Measurements from ENCODE around the gene PSMG3.

The PSMG3 gene

DNA sequence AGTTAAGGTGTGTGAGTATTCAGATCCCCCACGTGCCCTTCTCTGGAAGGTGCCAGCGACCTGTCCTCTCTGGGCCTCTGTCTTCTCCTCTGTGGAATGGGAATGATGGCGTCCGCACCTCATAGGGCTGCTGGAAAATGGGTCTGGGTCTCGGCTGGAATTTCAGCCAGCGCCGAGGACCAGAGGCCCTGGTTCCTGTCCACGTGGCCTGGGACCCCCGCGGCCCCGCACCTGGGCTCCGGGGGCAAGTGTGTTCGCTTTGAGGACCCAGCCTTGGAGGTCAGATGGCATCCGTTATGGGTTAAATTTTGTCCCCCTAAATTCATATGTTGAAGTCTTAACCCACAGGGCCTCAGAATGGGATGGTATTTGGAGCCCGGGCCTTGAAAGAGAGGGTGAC lies 32.6 kb upstream of the PSMG3 start:
- Histone ChIP-seq H3K27ac (no peak overlapping the region), H3K79me2 (no peaks in the 10 kb centered on the region), H3K4me2 (ENCODE audit: low read length) (no peak overlapping the region), H3K36me3 (ENCODE audit: control insufficient read depth, insufficient read depth, low read length) (no peaks in the 10 kb centered on the region), H3K4me3 (ENCODE audit: low read depth, low read length) (no peak overlapping the region), H3K27me3 (ENCODE audit: control insufficient read depth, insufficient read depth, low read length) (no peaks in the 10 kb centered on the region), H3K9me3 (ENCODE audit: control insufficient read depth, low read length) (no peaks in the 10 kb centered on the region), H2AFZ (no peak overlapping the region), H3K4me1 (no peaks in the 10 kb centered on the region), H3K9ac (no peak overlapping the region)
- TF ChIP-seq, protein P1, sequence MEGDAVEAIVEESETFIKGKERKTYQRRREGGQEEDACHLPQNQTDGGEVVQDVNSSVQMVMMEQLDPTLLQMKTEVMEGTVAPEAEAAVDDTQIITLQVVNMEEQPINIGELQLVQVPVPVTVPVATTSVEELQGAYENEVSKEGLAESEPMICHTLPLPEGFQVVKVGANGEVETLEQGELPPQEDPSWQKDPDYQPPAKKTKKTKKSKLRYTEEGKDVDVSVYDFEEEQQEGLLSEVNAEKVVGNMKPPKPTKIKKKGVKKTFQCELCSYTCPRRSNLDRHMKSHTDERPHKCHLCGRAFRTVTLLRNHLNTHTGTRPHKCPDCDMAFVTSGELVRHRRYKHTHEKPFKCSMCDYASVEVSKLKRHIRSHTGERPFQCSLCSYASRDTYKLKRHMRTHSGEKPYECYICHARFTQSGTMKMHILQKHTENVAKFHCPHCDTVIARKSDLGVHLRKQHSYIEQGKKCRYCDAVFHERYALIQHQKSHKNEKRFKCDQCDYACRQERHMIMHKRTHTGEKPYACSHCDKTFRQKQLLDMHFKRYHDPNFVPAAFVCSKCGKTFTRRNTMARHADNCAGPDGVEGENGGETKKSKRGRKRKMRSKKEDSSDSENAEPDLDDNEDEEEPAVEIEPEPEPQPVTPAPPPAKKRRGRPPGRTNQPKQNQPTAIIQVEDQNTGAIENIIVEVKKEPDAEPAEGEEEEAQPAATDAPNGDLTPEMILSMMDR (IDR thresholded peaks at IDR 0.05): no peak

DNA sequence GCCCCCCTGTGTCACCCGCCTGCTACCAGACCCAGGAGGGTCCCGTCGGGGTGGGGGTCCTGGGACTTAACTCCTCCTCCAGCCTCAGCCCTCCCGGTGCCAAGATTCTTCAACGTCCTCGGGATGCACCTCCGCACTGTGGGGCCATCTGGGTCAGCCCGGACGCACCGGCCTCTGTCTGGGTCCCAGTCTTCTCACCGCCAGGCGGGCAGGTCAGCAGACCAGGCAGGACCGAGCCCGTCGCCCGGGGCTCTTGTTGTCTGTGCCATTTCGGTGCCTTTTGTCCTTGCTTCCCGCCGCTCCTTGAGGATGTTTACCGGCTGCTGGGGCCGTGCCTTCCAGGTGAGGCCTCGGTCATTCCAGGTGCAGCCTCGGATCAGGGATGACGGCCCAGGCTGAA lies 32.1 kb upstream of the PSMG3 start:
- H3K4me2 ChIP-seq (ENCODE audit: low read length): no peak overlapping the region
- no peaks in the 10 kb centered on the region for H3K4me1 ChIP-seq
- no peaks in the 10 kb centered on the region for H3K27me3 ChIP-seq (ENCODE audit: control insufficient read depth, insufficient read depth, low read length)
- H3K79me2 ChIP-seq: no peaks in the 10 kb centered on the region
- no peak overlapping the region for H3K9ac ChIP-seq
- H3K9me3 ChIP-seq (ENCODE audit: control insufficient read depth, low read length): no peaks in the 10 kb centered on the region
- TF ChIP-seq, protein P1 (IDR thresholded peaks at IDR 0.05): no peak
- H3K36me3 ChIP-seq (ENCODE audit: control insufficient read depth, insufficient read depth, low read length): no peaks in the 10 kb centered on the region
- no peak overlapping the region for H2AFZ ChIP-seq
- no peak overlapping the region for H3K4me3 ChIP-seq (ENCODE audit: low read depth, low read length)
- no peak overlapping the region for H3K27ac ChIP-seq

DNA sequence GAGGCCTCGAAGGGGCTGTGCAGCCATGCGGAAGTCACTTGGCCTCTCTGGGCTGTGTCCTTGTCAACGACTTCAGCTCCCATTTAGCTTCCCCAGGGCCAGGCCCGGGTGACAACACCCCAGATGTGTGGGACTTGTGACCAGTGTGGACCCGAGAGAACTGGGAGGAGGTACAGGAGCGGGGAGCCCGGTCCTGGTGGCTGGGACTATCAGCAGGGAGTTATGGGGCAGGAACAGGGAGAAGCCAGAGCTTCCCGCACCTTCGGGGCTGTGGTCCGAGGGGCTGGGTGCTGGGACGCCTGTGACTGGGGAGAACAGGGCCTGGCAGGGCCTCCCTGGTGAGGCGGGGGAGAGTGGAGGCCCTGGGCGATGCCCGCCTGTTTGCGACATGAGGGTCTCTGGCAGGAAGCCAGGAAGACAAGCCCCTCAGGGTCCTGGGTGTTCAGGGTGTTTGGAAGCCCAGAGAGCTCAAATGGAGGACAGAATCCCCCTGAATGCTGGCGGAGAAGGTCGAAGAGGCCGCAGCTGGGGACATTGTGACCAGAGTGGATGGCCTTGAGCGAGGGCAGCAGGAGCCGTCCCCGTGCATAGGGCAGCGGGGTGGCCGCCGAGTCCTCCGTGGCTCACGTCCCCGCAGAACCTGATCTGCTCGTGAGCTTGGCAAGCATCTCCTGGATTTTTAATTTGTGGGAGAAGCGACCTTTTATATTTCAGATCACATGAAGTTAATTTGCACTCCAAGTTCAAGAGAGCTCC lies 30.0 kb upstream of the PSMG3 start:
- TF ChIP-seq, protein P1 (IDR thresholded peaks at IDR 0.05): no peak
- no peaks in the 10 kb centered on the region for H3K9me3 ChIP-seq (ENCODE audit: control insufficient read depth, low read length)

DNA sequence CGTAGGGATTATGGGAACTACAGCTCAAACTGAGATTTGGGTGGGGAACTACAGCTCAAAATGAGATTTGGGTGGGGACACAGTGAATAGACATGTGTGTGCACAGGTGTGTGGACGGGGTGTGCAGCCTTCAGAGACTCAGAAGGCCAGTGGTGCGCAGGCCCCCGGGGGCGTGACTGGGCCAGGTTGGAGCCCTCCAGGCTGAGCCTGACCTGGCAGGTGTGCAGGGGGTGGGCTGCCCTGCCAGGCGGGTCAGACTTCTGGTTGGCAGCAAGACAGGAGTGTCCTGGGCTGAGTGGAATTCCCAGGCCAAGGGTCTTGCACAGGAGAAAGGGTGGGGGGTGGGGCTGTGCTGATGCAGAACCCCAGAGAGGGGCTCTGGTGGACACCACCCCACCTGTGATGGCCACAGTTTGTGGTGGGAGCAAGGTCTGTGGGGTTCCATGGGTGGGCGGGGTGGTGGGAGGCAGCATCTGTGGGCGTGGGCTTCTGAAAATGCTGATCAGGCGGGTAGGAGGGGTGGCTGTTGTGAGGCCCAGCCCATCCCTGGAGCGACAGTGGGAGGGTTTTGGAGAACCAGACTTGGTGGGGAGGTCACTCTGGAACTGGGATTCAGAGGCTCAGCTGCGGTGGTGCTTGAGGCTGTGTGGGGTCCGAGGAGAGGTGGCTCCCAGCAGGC lies 29.3 kb upstream of the PSMG3 start:
- TF ChIP-seq, protein P1 (IDR thresholded peaks at IDR 0.05): no peak
- Histone ChIP-seq H3K36me3 (ENCODE audit: control insufficient read depth, insufficient read depth, low read length) (no peaks in the 10 kb centered on the region), H3K27ac (no peak overlapping the region), H3K9me3 (ENCODE audit: control insufficient read depth, low read length) (no peaks in the 10 kb centered on the region), H2AFZ (no peak overlapping the region), H3K4me1 (no peaks in the 10 kb centered on the region), H3K79me2 (no peaks in the 10 kb centered on the region), H3K27me3 (ENCODE audit: control insufficient read depth, insufficient read depth, low read length) (no peaks in the 10 kb centered on the region), H3K4me2 (ENCODE audit: low read length) (no peak overlapping the region), H3K9ac (no peak overlapping the region), H3K4me3 (ENCODE audit: low read depth, low read length) (no peak overlapping the region)

More for the DNA sequence above, 30.0 kb upstream of the PSMG3 start:
- no peaks in the 10 kb centered on the region for H3K4me1 ChIP-seq
- no peak overlapping the region for H3K4me3 ChIP-seq (ENCODE audit: low read depth, low read length)
- H3K9ac ChIP-seq: no peak overlapping the region
- H3K27me3 ChIP-seq (ENCODE audit: control insufficient read depth, insufficient read depth, low read length): no peaks in the 10 kb centered on the region
- H3K27ac ChIP-seq: no peak overlapping the region
- H2AFZ ChIP-seq: no peak overlapping the region
- no peak overlapping the region for H3K4me2 ChIP-seq (ENCODE audit: low read length)
- H3K36me3 ChIP-seq (ENCODE audit: control insufficient read depth, insufficient read depth, low read length): no peaks in the 10 kb centered on the region
- no peaks in the 10 kb centered on the region for H3K79me2 ChIP-seq
